IPS DF 4.7 (cell line): ENCODE data around the gene UBE2Q1.

Experiments used
- DNase-seq: peaks from one replicate; pipeline ENCODE4 v3.0.0-alpha.2; 2013; ENCODE audit warnings: low spot score; ENCODE audit errors: extremely low read depth

UBE2Q1 gene

DNA sequence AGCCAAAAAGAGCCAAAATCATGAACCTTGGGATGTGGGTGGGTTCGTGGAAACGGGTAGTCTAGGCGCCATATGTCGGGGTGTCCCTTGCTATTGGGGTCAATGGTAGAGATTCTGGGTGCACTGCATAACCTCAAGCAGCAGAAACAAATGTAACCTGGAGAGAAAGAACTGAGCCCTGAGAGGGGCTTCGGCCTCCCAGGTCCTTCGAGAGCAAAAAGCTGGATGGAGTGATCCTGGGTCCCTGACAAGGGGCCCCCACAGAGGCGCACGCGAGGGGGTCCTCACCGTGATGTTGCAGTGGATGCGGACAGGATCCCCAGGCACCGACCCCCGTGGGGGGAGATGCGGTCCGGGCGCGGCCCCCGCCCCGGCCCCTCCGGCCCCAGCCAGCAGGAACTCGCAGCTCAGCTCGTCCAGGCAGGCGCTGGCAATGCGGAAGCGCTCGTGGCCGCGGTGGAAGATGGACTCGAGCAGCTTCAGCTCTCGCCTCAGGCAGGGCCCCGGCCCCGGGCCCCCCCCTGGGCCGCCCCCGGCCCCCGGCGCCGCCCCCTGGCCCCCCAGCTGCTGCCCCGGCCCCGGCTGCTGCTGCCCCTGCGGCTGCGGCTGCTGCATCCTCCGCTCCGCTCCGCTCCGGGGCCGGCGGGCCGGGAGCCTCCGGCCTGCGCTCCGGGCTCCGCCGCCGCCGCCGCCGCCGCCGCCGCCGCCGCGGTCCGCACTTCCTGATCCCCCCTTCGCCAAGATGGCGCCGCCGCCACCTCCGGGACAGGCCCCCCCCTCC, at the start of gene UBE2Q1:
UBE2Q1 (minus strand) TSS at position 724 of the 781 bp plus-strand sequence; CDS start at position 615, 109 bp downstream.
- DNase-seq: no peak

DNA sequence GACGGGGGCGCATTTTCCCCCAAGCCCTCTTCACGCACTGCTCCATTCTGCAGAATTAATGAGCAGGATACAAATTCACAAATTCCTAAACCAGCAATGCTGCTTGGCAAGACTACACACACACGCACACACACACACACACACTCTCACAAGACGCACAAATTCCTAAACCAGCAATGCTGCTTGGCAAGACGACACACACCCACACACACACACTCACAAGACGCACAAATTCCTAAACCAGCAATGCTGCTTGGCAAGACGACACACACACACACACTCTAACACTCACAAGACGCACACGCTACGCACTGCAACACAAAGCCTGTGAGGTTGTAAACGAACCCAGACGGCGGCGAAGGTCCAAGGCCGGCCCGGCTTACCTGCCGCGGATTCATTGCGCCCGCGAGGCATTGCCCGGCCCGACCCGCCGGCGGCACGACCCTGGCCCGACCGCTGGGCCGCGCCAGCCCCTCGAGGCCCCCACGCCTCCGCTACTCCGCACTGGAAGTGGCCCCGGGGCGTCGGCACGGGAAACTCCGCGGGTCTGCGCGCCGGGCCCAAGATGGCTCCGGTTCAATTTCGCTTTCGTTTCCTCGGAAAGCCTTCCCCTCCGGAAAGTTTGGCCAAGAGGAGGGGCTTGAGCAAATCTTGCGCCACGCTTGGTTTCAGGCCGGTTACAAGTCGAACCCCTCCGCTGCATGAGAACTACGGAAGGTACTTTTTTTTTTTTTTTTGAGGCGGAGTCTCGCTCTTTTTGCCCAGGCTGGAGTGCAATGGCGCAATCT, 49.3 kb upstream of the UBE2Q1 start, which contains the start of gene ADAR:
ADAR (minus strand) TSS at position 578 of the 788 bp plus-strand sequence; CDS start at position 398, 180 bp downstream.
- no peak for DNase-seq

DNA sequence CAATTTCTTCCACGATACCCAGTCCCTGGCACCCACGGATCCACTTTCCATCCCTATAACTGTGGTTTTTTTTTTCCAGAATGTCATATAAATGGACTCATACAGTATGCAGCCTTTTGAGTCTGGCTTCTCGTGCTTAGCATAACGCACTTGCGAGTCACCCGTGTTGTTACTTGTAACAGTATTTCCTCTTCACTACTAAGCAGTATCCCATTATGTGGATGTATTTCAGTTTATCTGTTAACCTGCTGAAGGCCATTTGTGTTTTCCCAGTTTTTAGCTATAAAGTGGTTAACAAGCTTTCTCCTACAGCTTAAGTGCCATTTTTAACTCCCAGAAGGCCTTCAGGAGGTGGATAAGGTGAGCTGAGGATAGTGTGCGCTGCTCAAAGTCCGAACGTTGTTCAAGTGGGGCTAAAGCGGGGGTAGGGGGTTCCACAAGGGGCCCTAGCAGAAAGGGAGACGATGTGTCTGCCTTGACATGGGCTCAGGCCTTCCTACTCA, 48.7 kb upstream of the UBE2Q1 start:
- no peak for DNase-seq

DNA sequence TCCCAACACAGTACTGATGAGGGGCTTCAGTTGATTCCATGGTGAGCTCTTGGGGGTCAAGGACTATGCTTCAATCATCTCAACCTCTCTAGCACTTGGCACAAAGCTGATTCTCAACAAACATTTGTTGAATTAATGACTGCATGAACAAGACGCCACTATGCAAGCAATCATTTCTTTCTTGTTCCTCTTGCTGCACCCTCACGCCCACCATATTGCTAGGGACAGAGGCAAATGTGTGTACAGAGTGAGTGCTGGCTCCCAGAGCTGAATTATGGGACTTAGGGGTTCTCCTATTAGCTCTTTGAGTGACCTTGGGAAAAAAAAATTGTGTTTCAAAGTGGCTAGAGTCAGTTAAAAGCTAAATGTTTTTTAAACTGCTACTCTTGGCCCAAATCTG, 47.1 kb upstream of the UBE2Q1 start:
- DNase-seq: no peak

GRCh38 chr1:154603317-154603716, 44.9 kb upstream of the UBE2Q1 start:
- no peak for DNase-seq

- DNase-seq: no peak
Observed at GRCh38 chr1:154599658-154600057, 41.2 kb upstream of the UBE2Q1 start.

- no peak for DNase-seq
Observed at GRCh38 chr1:154598871-154599635, 40.6 kb upstream of the UBE2Q1 start.

DNA sequence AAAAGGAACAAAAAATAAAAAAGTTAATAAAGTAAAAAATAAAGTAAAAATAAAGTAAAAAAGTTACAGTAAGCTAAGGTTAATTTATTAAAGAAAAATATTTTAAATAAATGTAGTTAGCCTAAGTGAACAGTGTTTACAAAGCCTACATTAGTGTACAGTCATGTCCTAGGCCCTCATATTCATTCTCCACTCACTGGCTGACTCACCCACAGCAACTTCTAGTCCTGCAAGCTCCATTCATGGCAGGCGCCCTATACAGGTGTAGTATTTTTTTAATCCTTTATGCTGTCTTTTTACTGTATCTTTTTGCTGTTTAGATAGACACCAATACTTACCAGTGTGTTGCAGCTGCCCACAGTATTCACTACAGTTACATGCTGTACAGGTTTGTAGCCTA, 37.2 kb upstream of the UBE2Q1 start:
- no peak for DNase-seq

- DNase-seq: no peak
Observed at GRCh38 chr1:154594811-154595210, 36.3 kb upstream of the UBE2Q1 start.

- DNase-seq: no peak
Observed at GRCh38 chr1:154593390-154593789, 34.9 kb upstream of the UBE2Q1 start.

GRCh38 chr1:154591206-154591605, 32.7 kb upstream of the UBE2Q1 start:
- DNase-seq: no peak

DNA sequence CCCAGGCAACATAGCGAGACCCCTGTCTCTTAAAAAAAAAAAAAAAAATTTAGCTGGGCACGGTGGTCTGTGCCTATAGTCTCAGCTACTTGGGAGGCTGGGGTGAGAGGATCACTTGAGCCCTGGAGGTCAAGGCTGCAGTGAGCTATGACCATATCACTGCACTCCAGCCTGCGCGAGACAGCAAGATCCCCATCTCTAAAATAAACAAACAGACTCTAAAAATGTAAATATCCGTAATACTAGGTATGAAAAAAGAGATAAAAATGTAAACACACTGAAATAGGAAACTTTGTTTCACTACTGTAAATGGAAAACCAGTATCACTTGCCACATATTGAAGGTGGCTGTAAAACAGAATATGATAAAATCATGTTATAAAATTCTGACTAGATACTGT, 32.3 kb upstream of the UBE2Q1 start:
- DNase-seq: no peak

GRCh38 chr1:154589780-154590179, 31.3 kb upstream of the UBE2Q1 start:
- no peak for DNase-seq

DNA sequence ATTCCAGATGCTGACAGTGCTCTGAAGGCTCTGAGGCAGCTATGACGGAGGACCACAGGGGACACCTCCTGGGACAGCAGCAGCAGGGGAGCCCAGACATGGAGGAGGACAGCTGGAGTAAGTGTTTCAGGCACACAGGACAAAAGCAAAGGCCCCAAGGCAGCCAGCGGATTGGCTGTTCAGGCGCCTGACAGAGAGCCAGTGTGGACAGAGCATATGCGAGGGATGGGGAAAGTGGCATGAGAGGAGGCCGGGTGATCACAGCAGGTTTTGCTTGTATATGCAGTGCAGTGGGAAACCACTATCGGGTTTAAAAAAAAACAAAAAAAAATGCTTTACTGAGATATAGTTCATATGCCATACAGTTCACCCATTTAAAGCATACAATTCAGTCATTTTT, 28.2 kb upstream of the UBE2Q1 start:
- no peak for DNase-seq

DNA sequence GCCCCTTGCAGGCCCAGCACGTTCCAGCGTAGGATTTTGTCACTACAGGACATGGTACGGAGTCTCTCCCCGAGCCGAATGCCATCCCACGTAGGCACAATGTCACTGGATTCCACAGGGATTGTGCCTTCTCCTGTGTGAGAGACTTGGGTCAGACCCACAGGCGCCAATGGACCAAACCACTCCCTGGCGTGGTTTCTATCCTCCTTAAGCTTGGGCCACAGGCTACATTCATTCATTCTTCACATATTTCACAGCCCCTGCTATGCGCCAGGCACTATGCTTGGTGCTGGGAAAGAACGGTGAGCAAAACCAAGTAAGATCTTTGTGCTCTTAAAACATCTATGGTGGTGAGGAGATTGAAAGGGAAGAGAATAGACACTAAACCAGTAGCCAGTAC, 27.8 kb upstream of the UBE2Q1 start:
- DNase-seq: no peak

DNA sequence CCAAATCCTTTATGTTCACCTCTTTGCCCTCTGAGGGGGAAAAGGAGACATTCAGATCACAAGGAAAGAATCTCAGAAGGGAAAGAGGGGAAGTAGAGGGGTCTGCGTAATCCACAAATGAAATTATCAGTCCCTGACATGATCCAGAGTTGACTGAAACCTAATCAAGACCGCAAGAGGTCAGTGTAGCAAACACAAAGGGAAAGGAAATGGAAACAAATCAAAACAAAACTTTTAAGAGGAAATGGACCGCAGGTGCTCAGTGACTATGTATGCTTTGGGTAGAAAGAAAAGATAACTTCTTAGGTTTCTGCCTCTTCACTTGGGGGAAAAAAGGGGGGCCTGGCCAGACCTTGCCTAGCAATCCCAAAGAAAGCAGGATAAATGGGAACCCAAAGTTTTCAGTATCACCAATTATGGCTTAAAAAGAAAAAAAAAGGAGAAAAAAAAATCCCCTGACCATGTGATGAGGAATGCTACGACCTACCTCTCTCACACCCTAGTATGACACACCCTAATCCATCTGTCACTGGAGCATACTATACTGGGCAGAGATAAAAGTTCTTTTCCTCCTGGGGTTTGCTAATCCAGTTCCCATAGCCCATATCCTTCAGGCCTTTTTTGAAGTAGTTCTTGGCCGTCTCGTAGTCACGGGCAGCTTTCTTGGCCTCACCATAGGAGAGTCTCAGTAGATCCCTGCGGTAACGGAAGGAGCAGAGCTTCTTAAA, 26.0 kb upstream of the UBE2Q1 start:
- DNase-seq: no peak

GRCh38 chr1:154583773-154584172, 25.3 kb upstream of the UBE2Q1 start:
- DNase-seq: no peak

DNA sequence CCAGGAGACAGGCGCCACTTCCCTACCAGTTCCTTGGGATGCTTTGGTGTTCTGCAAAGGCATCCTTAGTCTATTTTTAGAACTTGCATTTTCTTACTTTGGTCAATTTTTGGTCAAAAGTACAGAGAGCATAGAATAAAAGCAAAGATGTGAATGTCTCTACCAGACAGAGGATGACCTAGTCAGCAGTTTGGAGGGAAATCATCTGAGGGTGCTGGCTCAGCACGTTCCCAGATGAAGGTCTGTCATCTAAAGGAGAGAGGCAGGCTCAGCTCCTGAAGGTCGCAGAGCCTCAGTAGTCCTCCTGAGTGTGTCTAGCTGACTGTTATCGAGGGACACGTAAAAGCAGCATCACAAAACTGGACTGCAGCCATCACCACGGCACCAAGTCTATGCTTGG, 24.4 kb upstream of the UBE2Q1 start:
- no peak for DNase-seq

DNA sequence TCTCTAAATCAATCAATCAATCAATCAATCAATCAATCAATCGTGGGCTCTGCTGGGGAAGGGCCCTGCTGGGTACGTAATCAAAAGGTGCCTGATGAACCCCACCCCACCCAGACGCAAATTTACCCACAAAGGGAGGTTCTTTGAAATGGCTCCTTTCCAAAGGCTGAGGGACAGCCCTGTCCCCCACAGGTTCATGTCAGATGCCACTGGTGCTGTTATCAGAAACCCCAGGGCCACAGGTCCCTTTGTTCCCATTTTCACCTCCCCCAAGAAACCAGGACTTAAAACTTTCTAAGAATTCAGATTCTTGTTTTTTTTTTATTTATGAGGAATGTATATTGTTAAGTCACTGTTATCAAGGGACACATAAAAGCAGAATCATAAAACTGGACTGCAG, 23.3 kb upstream of the UBE2Q1 start:
- DNase-seq: no peak

- DNase-seq: no peak
Observed at GRCh38 chr1:154579374-154579773, 20.9 kb upstream of the UBE2Q1 start.

DNA sequence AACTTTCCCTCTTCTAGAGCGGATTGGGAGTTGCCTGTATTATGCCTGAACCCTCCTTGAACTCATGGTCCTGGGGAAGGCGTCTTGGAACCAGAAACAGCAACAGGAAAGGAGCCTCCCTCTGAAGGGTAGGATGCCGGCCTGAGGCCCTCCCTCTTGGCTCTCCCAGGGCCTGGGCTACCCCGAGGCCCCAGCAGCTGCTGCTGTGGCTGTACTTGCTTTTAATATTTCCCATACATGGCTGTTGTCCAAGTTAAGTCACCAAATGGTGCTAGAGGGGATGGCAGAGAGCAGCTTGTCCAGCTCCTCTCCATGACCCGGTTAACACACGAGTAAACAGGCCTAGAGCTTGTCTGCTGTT, 19.6 kb upstream of the UBE2Q1 start:
- no peak for DNase-seq
